Fibroblast of skin of back (primary cell): ENCODE data around the gene ZNF557.

Experiments used
- DNase-seq: peaks from one replicate; pipeline ENCODE4 v3.0.0-alpha.2; 2013

ZNF557 gene

DNA sequence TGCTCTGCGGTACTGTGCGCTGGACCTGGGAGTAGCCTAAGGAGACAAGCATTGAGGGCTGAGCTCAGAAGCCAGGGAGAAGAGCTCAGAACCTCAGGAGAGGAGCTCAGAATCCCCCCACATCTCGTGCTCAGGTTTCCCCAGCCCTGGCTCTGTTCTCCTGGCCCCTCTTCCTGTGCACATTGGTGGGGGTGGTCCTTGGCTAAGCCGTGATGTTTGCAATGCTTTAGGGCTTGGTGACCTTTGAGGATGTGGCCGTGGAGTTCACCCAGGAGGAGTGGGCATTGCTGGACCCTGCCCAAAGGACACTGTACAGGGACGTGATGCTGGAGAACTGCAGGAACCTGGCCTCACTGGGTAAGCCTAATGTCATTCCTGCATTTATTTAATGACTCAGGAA, 6.6 kb downstream of the ZNF557 start:
- DNase-seq = no peak

DNA sequence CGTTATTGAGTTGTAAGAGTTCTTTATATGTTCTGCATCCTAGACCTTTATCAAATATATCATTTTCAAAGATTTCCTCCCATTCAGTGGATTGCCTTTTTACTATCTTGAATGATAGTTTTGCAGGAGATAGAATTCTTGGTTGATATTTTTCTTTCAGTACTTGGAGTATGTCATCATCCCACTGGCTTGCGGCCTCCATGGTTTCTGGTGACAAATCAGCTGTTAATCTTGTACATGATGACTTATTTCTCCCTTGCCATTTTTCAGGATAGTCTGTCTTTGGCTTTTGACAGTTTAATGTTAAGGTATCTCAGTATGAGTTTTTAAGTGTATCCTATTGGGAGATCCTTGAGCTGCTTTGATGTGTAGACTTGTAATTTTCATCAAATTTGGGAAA, 8.5 kb downstream of the ZNF557 start:
- no peak for DNase-seq

DNA sequence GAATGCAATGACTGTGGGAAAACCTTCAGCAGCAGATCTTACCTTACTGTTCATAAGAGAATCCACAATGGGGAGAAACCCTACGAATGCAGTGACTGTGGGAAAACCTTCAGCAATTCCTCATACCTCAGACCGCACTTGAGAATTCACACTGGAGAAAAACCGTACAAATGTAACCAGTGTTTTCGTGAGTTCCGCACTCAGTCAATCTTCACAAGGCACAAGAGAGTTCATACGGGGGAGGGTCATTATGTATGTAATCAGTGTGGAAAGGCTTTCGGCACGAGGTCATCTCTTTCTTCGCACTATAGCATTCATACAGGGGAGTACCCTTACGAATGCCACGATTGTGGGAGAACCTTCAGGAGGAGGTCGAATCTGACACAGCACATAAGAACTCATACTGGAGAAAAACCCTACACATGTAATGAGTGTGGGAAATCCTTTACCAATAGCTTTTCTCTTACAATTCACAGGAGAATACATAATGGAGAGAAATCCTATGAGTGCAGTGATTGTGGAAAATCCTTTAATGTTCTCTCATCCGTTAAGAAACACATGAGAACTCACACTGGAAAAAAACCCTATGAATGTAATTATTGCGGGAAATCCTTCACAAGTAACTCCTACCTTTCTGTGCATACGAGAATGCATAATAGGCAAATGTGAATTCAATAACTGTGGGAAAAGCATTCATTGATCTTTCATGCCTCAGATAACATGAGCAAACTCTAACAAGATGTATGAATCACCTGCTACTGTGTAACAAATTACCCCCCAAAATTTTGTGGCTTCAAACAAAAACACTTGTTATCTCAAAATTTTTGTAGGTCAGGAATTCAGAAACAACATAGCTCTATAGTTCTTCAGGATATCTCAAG, 13.8 kb downstream of the ZNF557 start:
- peak; percentile 21 for DNase-seq

DNA sequence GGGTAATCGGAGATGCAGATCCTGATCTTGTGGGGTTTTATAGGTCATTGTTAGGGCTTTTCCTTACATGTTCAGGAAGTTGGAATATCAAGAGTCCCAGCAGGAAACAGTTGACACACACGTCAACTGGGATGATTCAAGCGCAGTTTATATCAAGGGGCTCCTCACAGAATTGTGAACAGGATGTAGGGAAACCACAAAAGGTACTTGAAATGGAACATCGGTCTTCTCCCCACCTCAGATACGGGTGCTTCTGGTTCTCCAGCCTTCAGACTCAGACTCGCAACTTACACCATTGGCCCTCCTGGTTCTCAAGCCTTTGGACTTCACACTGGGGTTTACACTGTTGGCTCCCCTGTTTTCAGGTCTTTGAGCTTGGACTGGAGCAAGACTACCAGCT, 19.5 kb downstream of the ZNF557 start:
- DNase-seq = no peak

DNA sequence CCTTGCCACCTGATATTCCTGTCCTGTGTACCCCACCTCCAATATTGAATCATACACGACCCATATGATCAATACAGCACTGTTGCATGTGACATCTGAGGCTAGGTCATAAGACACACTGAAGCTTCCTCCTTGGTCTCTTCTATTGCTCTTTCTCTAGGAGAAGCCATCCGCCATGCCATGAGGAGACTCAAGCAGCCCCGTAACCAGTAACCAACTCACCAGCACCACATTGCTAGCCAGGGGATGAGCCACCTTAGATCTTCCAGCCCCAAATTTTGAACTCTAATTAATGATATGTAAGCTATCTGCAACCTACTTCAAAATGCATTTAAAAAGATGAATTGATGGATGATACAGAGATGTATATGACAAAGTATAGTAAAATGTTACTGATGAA, 28.6 kb downstream of the ZNF557 start:
- DNase-seq = no peak

DNA sequence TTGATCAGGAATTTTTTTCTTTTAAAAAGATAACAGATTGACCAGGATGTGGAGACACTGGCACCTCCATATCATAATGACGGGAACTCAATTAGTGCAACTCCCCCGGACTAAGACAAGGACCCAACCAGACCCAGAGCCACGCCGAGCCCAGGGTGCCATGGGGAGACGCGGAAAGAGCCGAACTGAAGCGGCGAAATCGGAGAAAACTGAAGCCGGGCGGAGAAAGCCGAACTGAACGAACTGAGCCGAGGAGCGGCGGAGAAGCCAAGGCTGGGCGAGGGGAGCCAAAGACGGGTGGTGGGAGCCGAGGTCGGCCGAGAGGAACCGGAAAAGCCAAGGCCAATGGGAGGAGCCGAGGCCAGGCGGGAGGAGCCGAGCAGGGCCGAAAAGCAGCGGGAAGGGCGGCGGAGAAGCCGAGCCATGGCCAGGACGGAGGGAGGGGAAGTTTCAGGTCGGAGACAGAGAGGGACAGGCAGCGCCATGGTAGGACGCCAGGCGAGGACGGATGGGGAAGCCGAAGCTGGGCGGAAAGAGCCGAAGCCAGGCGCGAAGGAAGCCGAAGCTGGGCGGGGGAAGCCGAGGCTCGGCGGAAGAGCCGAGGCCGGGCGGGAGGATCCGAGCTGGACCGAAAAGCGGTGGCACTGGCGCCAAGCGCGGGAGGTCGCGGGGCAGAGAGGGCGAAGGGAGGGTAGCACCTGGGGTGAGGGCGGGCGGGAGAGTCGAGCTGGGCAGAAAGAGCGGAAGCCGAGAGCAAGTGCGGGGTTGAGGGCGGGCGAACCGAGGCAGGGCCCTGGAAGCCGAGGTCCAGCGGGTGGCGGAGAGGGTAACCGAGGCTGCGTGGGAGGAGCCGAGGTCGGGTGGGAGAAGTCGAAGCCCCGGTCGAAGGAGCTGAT, 29.4 kb downstream of the ZNF557 start:
- peak; percentile 89 for DNase-seq

DNA sequence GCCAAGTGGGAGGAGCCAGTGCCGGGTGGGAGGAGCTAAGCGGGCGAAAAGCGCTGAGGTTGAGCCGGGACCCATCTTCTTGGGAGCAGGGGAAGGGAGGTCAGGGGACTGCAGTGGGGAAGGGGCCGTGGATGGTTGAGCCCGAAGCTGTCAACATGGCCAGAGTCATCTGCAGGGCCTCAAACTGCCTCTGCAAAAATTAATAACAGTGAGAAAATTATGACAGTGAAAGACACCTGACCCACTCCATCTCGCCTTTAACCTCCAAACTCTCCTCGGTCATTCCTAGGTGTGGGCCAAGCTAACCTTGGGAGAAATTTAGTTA, 30.1 kb downstream of the ZNF557 start:
- no peak for DNase-seq

DNA sequence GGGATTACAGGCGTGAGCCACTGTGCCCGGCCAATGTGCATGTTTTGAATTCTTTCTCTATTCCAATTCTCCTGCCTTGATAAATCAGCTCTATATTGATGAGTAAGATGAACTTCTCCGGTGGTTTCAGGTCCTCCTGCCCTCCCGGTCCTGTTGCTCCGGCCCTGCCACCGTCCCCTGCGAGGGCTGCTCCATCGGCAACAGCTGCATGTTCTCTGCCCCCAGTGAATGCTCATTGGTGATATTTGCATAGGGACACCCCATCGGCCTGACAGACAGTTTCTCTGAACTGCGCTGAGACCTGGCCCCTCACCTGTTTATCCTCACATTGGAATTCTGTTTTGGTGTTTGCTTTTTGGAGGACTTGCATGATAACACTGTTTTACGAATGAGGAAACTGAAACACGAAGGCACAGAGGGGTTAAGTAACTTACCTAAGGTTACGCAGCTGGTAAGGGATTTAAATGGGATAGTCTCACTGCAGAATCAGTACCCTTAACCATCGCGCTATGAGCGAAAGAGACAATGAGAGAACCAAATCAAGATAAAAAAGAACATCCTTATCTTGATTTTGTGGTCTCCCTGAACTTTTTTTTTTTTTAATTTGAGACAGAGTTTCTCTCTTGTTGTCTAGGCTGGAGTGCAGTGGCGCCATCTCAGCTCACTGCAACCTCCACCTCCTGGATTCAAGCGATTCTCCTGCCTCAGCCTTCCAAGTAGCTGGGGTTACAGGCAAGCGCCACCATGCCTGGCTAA, 32.2 kb downstream of the ZNF557 start:
- DNase-seq = no peak

DNA sequence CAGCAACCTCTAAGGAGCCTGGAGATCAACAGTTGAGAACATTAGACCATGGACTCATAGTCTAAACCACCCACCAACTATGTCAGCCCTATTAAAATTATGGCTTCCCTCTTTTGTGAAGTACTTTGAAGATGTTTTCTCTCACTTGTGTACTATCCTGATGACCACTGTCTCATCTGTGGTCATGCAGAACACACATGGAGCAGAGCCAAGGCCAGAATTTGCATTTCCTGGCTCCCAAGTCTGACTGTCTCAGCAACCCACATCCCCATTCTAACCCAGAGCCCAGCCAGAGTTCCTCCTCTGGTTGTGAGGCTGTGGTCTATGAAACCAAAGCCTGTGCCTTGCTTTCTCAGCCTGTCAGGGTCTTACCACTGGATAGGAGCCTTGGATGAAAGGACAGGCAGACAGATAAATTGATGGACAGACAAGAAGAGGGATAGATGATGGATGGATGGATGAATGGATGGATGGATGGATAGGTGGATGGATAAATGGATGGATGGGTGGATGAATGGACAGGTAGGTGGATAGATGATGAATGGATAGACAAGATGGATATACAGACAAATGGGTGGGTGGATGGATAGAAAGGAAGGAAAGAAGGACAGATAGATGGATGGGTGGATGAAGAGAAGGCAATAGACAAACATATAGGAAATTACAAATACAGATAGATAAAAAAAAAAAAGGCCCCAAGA, 35.4 kb downstream of the ZNF557 start:
- no peak for DNase-seq

DNA sequence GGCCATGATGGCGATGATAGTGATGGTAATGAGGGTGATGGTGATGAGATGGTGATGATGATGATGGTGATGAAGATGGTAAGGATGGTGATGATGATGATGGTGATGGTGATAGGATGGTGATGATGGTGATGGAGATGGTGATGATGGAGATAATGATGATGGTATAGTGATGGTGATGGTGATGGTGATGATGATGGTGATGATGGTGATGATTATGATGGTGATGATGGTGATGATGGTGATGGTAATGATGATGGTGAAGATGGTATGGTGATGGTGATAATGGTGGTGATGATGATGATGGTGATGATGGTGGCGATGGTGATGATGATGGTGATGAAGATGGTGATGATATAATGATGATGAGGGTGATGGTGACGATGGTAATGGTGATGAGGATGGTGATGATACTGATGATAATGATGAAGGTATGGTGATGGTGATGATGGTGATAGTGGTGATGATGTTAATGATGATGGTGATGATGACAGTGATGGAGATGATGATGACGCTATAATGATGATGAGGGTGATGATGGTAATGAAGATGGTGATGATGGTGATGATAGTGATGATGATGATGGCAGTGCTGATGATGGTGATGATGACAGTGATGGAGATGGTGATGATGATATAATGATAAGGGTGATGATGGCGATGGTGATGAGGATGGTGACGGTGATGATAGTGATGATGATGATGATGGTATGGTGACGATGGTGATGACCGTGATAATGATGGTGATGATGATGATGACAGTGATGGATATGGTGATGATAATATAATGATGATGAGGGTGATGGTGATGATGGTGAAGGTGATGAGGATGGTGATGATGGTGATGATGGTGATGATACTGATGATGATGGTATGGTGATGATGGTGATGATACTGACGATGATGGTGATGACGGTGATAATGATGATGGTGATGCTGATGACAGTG, 37.5 kb downstream of the ZNF557 start:
- DNase-seq = no peak

DNA sequence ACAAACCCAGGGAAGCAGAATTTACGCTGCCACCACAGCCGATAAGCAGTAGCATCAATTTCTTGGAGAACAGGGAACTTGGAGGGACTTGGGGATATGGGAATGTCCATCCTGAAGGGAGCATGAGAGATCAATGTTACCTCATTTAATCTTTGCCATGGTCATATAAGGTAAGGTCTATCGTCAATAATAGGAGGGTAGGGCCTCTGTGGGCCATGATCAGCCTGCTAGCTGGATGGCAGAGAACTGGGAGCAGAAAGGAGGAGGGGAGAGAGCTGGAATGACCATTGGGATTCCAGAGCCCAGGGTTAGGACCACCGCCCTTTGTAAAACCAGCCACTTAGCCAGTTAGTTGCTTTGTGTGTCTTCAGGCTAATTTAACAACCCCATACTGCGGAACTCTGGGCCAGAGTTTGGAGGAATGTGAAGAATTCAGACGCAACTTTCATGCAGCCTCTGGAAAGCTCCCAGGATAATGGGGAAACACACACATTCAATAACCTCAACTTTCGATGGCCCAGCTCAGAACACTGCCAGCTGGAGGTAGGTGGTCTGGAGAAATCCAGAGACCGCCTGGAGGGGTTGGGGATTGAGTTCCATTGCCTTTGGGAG, 40.3 kb downstream of the ZNF557 start:
- peak; percentile 7 for DNase-seq

DNA sequence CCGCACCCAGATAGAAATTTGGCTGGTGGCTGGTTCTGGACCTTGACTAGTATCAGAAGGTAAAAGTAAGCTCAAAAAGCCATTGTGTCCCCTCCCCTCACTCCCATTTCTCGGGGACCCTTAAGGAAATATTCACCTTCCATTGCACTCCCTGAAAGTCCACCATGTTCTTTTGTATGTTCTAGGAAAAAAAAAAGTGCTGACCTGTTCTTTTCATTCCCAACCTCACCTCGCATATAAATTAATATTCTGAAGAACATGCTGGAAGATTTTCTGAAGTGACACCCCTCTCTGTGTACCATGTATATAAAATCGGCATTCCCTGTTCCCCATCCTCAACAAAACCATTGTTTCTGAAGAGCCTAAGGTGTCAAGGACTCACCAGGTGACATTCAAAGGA, 43.2 kb downstream of the ZNF557 start:
- DNase-seq = no peak

DNA sequence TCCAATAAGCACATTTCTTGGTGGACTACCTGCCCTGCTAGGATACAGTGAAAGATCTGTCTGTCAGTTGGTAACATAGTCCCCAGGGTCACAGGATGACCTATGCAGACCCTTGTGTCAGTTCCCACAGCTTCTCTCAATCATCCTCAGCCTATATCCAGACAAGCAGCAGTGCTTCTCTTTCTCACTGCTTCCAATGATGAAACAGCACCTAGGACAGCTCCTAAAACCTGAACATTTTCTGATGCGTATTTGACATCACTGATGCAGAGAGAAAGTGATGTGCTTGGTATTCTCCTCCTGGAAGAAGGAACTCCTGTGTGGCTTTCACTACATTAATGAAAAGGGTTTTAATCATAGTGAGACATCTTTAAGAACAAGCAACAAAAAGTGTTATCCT, 43.7 kb downstream of the ZNF557 start:
- no peak for DNase-seq

DNA sequence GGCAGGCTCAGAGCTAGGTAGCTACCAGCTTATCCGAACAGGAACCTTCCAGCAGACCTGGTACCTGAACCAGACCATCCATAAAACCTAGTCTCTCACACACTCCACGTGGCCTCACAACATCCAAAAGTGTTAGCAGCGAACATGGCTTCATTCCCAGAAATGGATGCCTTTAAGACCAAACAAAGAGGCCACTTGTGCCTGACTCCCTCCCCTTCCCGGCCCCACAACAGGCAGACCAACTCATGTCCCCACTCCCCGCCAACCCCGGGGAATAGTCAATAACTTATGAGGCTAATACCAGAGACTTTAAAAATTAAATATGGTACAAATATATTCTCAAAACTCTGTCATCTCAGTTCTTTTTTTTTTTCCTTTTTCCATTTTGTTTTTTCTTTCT, 46.2 kb downstream of the ZNF557 start:
- DNase-seq = no peak

DNA sequence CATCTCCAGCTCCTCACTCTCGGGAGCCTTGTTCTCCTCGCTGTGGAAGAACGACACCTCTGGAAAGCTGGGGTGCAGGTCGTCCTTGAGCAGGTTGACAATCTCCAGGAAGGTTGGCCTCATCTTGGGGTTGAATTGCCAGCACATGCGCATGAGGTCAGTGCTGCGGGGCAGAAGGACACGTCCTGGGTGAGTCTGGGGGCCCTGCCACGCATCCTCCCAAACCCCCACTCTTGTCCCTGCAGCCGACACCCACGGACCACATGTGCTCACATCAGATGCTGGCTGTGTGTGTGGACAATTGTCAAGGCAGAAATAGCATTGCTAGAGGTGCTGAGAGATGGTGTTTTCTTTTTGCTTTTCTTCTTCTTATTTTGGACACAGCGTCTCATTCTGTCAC, 47.7 kb downstream of the ZNF557 start:
- no peak for DNase-seq

DNA sequence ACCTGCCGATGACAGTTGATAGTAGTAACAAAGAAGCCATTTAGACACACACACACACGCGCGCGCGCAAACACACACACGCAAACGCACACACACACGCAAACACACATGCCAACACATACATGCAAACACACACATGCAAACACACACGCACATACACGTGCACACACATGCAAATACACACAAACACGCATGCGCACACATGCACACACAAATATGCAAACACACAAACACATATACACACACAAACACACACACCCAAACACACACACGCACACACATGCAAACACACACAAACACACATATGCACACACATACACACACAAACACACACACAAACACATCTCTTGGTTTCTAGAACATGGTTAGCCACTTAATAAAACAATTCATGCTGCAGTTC, 50.1 kb downstream of the ZNF557 start:
- DNase-seq = no peak

DNA sequence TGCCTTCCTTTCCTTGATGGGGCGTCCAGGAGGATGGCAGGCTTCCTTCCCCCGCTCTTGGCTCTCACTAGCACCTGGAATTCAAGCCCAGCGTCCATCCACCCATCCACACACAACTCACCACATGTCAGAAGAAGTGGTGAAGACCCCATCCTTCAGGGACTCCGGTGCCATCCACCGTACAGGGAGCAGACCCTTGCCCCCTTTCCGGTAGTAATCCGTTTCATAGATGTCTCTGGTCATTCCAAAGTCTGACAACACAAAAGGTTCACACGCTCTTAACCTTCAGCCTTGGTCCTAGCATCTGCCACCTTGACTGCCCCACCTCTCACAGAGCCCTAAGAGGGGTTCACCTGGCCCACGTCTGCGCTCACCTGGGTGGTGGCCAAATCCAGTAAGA, 51.0 kb downstream of the ZNF557 start:
- no peak for DNase-seq

DNA sequence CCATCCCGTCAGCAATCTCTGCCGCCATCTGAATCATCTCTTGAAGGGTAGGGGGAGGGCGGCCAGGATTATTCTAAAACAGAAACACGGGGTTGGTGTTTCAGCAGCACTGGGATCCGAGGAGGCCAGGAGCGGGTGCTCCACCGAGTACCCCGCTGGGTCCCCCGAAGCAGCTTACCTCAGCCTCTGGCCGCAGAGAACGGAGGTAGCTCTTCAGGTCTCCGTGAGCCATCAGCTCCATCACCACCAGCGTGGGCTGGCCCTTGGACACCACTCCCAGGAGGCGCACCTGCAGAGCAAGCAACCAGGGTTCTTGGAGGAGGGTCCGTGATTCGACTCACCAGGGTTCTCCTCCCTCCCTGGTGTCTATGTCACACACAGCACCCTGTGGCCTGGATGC, 53.2 kb downstream of the ZNF557 start:
- no peak for DNase-seq

DNA sequence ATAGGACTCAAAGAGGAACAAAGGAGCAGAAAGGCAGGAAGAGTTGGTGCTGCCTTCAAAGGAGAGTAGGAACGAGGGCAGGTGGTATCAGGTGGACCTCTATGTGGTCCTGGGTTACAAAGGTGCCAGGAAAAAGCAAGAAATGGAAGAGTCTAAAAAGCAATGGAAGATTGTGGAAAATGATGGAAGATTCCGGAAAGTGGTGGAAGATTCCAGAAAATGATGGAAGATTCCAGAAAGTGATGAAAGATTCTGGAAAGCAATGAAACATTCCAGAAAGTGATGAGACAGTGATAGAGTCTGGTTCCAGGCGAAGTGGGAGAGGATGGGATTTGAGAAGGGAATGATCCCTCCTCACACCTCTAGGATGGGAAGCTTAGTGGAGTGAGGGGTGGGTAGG, 55.3 kb downstream of the ZNF557 start:
- no peak for DNase-seq

DNA sequence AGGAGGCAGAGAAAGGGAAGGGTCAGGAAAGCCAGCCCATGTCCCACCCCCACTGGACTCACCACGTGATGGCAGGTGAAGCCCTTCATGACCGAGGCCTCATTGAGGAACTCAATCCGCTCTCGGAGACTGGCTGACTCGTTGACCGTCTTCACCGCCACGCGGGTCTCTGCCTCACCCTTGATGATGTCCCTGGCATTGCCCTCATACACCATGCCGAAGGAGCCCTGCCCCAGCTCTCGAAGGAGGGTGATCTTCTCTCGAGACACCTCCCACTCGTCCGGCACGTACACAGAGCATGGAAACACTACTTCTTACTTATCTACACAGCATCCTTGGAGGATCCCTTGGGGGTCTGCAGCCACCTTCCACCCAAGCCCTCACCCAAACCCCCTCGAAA, 55.7 kb downstream of the ZNF557 start:
- DNase-seq = no peak

DNA sequence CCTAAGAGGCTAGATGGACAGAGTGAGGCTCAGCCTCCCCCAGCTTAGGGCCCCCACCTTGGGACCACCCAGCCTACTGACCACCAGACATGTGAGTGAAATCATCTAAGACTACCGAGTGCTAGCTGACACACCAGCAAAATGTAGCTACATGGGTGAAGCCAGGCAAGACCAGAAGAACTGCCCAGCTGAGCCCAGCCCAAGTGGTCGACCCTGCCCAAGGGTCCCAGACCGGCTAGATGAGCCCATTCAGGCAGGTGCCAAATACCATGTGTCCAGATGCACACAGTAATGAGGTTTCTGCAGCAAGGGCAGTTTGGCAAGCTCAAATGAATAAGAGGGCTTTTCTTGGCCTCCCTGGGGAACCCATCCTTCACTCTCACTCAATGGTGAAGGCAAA, 56.6 kb downstream of the ZNF557 start:
- DNase-seq = no peak
